Medulla oblongata (tissue), 1 donor: ENCODE data around the gene THBS1.

Experiments used
- DNase-seq: peaks from one replicate; pipeline ENCODE4 v3.0.0-alpha.2; 2015; ENCODE audit errors: extremely low spot score

Gene THBS1

GRCh38 chr15:39588531-39589192 is 7.8 kb downstream of the THBS1 start:
- no peak for DNase-seq

- DNase-seq, result no peak
These were observed 8.4 kb downstream of the THBS1 start for GRCh38 chr15:39589193-39589814.

- DNase-seq, result no peak
These were observed 9.2 kb downstream of the THBS1 start for GRCh38 chr15:39589815-39590644.

GRCh38 chr15:39591141-39591895 is 10.4 kb downstream of the THBS1 start:
- no peak for DNase-seq

GRCh38 chr15:39591896-39592315 is 11.0 kb downstream of the THBS1 start:
- DNase-seq, result no peak

- no peak for DNase-seq
These were observed 11.6 kb downstream of the THBS1 start for GRCh38 chr15:39592500-39592899.

GRCh38 chr15:39593071-39593655 is 12.3 kb downstream of the THBS1 start:
- no peak for DNase-seq

GRCh38 chr15:39593656-39594445 is 13.0 kb downstream of the THBS1 start:
- no peak for DNase-seq

GRCh38 chr15:39594446-39595337 is 13.8 kb downstream of the THBS1 start:
- no peak for DNase-seq

GRCh38 chr15:39595338-39596221 is 14.7 kb downstream of the THBS1 start:
- no peak for DNase-seq

GRCh38 chr15:39596358-39597051 is 15.6 kb downstream of the THBS1 start:
- DNase-seq, result no peak

- no peak for DNase-seq
These were observed 16.5 kb downstream of the THBS1 start for GRCh38 chr15:39597336-39597735.

GRCh38 chr15:39597751-39598185 is 16.9 kb downstream of the THBS1 start:
- DNase-seq, result no peak

- DNase-seq, result no peak
These were observed 17.4 kb downstream of the THBS1 start for GRCh38 chr15:39598186-39598850.

GRCh38 chr15:39598958-39599845 is 18.3 kb downstream of the THBS1 start:
- no peak for DNase-seq

GRCh38 chr15:39599871-39600270 is 19.0 kb downstream of the THBS1 start:
- DNase-seq, result no peak
